ENCODE data around the gene LRRTM4.
"Not testable (repeated sequence)": the region's sequence is repeated elsewhere in the genome, so short reads cannot be mapped to it uniquely, and the experiment has no call there.

Gene LRRTM4

GRCh38 chr2:76812156-76812555, 710.0 kb downstream of the LRRTM4 start:
- FAIRE-seq (no peak), DNase-seq (ENCODE audit: insufficient read length, low spot score) (no peak)
- TF ChIP-seq CTCF (IDR thresholded peaks at IDR 0.05; ENCODE audit: insufficient read depth, missing control alignments): no peak

- FAIRE-seq (no peak), DNase-seq (ENCODE audit: insufficient read length, low spot score) (no peak)
- no peak for TF ChIP-seq CTCF (IDR thresholded peaks at IDR 0.05; ENCODE audit: insufficient read depth, missing control alignments)
Observed at GRCh38 chr2:76809136-76809535, 713.0 kb downstream of the LRRTM4 start.

GRCh38 chr2:76808732-76809131, 713.4 kb downstream of the LRRTM4 start:
- FAIRE-seq (no peak), DNase-seq (ENCODE audit: insufficient read length, low spot score) (no peak)
- no peak for TF ChIP-seq CTCF (IDR thresholded peaks at IDR 0.05; ENCODE audit: insufficient read depth, missing control alignments)

GRCh38 chr2:76793647-76794334, 728.4 kb downstream of the LRRTM4 start:
- DNase-seq (ENCODE audit: insufficient read length, low spot score) (no peak), FAIRE-seq (no peak)
- no peak for TF ChIP-seq CTCF (IDR thresholded peaks at IDR 0.05; ENCODE audit: insufficient read depth, missing control alignments)

- not testable (repeated sequence) for DNase-seq (ENCODE audit: insufficient read length, low spot score); FAIRE-seq
Observed at GRCh38 chr2:76781313-76781712, 740.9 kb downstream of the LRRTM4 start.

- TF ChIP-seq CTCF (IDR thresholded peaks at IDR 0.05; ENCODE audit: insufficient read depth, missing control alignments): no peak
- DNase-seq (ENCODE audit: insufficient read length, low spot score) (no peak), FAIRE-seq (no peak)
Observed at GRCh38 chr2:76763276-76763675, 758.9 kb downstream of the LRRTM4 start.

- TF ChIP-seq CTCF (IDR thresholded peaks at IDR 0.05; ENCODE audit: insufficient read depth, missing control alignments): no peak
- FAIRE-seq: no peak
Observed at GRCh38 chr2:76760367-76760704, 761.8 kb downstream of the LRRTM4 start.

More at GRCh38 chr2:76760367-76760704, 761.8 kb downstream of the LRRTM4 start:
- no peak for DNase-seq (ENCODE audit: insufficient read length, low spot score)
